ENCODE data around the gene GPR183. TPM values are rescaled to one million over a fixed set of nuclear protein-coding genes. Genes with fewer than 3 reads are reported as not detected.
A peak's percentile ranks its signal among the peaks of the same experiment; 100 is the strongest.

The GPR183 gene
- total RNA-seq, 1 donor from 2014 or later = 4.9 TPM

DNA sequence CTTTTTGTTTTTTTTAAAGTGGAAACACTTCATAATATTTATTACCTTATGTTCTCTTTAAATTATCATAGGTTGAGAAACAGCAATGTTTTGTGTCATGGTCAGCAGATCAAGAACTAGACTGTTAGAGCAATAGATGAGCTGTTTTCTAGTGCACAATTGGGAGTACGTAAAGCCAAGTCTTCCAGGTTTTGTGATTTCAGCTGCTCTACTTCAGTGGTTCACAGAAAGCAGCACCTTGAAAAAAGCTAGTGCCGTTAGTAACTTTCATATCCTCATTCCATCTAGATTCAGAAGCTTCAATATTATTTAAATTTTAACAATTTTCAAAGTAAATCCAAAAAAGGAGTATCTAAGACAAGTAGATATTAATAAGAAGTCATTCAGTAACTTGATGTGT lies 50.9 kb downstream of the GPR183 start:
- DNase-seq (ENCODE audit: low read depth) (no peak), FAIRE-seq (no peak)
- Mint-ChIP-seq H3K4me1 (ENCODE audit: low read depth, unreplicated experiment) (peaks cover 37% of the 10 kb centered on the region), H3K4me3 (ENCODE audit: unreplicated experiment) (peak overlapping the region; percentile 42), H3K36me3 (ENCODE audit: low read depth, unreplicated experiment) (peaks cover 14% of the 10 kb centered on the region), H3K9me3 (ENCODE audit: unreplicated experiment) (no peaks in the 10 kb centered on the region), H3K27ac (ENCODE audit: unreplicated experiment) (peak overlapping the region; percentile 90), H3K27me3 (ENCODE audit: low read depth, unreplicated experiment) (no peaks in the 10 kb centered on the region)
- TF ChIP-seq, protein P1, sequence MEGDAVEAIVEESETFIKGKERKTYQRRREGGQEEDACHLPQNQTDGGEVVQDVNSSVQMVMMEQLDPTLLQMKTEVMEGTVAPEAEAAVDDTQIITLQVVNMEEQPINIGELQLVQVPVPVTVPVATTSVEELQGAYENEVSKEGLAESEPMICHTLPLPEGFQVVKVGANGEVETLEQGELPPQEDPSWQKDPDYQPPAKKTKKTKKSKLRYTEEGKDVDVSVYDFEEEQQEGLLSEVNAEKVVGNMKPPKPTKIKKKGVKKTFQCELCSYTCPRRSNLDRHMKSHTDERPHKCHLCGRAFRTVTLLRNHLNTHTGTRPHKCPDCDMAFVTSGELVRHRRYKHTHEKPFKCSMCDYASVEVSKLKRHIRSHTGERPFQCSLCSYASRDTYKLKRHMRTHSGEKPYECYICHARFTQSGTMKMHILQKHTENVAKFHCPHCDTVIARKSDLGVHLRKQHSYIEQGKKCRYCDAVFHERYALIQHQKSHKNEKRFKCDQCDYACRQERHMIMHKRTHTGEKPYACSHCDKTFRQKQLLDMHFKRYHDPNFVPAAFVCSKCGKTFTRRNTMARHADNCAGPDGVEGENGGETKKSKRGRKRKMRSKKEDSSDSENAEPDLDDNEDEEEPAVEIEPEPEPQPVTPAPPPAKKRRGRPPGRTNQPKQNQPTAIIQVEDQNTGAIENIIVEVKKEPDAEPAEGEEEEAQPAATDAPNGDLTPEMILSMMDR (IDR thresholded peaks at IDR 0.05; ENCODE audit: insufficient read depth, low read depth, low read length) = no peak
- TF ChIP-seq EZH2 (IDR thresholded peaks at IDR 0.05; ENCODE audit: insufficient read depth, low read length) = no peak
- no peak overlapping the region for H3K27ac ChIP-seq (ENCODE audit: low read depth, low read length)
- no peak overlapping the region for H2AFZ ChIP-seq (ENCODE audit: low read depth, low read length)
- no peaks in the 10 kb centered on the region for H3K27me3 ChIP-seq (ENCODE audit: insufficient read depth, low read length)
- no peak overlapping the region for H3K4me2 ChIP-seq (ENCODE audit: low read length)
- H3K9ac ChIP-seq (ENCODE audit: low read length) = no peak overlapping the region
- no peaks in the 10 kb centered on the region for H3K9me3 ChIP-seq (ENCODE audit: insufficient read depth, low read depth, low read length)
- H3K79me2 ChIP-seq (ENCODE audit: insufficient read depth, low read length) = no peaks in the 10 kb centered on the region
- no peaks in the 10 kb centered on the region for H4K20me1 ChIP-seq (ENCODE audit: insufficient read depth, low read length)
- no peak overlapping the region for H3K4me3 ChIP-seq (ENCODE audit: insufficient read depth, low read depth, low read length)
- H3K36me3 ChIP-seq (ENCODE audit: insufficient read depth, low read length) = no peaks in the 10 kb centered on the region
- no peaks in the 10 kb centered on the region for H3K4me1 ChIP-seq (ENCODE audit: insufficient read depth, low read length)

DNA sequence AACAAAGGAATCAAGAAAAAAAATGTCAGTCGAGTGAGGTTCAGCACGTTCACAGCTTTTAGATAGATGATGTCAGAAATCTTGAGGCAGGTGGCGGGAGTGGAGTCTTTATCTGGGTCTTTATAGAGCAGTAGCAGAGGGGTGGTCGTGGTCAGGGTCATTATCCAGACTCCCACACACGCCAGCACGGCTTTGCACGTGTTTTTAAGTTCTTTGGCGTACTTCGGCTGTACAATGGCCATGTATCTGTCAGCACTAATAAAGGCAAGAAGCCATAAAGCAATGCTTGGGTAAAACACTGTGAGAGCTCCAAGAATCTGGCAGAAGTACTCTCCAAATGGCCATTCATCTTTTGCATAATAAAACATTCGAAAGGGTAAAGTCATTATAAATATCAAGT lies 51.9 kb downstream of the GPR183 start:
- peaks cover 14% of the 10 kb centered on the region for H3K36me3 Mint-ChIP-seq (ENCODE audit: low read depth, unreplicated experiment)
- Histone ChIP-seq H3K36me3 (ENCODE audit: insufficient read depth, low read length) (no peaks in the 10 kb centered on the region), H2AFZ (ENCODE audit: low read depth, low read length) (no peak overlapping the region), H3K4me2 (ENCODE audit: low read length) (no peak overlapping the region), H3K4me3 (ENCODE audit: insufficient read depth, low read depth, low read length) (no peak overlapping the region), H3K9ac (ENCODE audit: low read length) (no peak overlapping the region), H3K79me2 (ENCODE audit: insufficient read depth, low read length) (no peaks in the 10 kb centered on the region), H3K4me1 (ENCODE audit: insufficient read depth, low read length) (no peaks in the 10 kb centered on the region), H4K20me1 (ENCODE audit: insufficient read depth, low read length) (no peaks in the 10 kb centered on the region), H3K27me3 (ENCODE audit: insufficient read depth, low read length) (no peaks in the 10 kb centered on the region), H3K9me3 (ENCODE audit: insufficient read depth, low read depth, low read length) (no peaks in the 10 kb centered on the region), H3K27ac (ENCODE audit: low read depth, low read length) (no peak overlapping the region)
- H3K4me1 Mint-ChIP-seq (ENCODE audit: low read depth, unreplicated experiment) = peaks cover 35% of the 10 kb centered on the region
- DNase-seq (ENCODE audit: low read depth) (no peak), FAIRE-seq (no peak)
- TF ChIP-seq EZH2 (IDR thresholded peaks at IDR 0.05; ENCODE audit: insufficient read depth, low read length) = no peak
- TF ChIP-seq, protein P1 (IDR thresholded peaks at IDR 0.05; ENCODE audit: insufficient read depth, low read depth, low read length) = no peak
- H3K4me3 Mint-ChIP-seq (ENCODE audit: unreplicated experiment) = no peak overlapping the region
- H3K27ac Mint-ChIP-seq (ENCODE audit: unreplicated experiment) = peak overlapping the region; percentile 44
- no peaks in the 10 kb centered on the region for H3K27me3 Mint-ChIP-seq (ENCODE audit: low read depth, unreplicated experiment)
- no peaks in the 10 kb centered on the region for H3K9me3 Mint-ChIP-seq (ENCODE audit: unreplicated experiment)

DNA sequence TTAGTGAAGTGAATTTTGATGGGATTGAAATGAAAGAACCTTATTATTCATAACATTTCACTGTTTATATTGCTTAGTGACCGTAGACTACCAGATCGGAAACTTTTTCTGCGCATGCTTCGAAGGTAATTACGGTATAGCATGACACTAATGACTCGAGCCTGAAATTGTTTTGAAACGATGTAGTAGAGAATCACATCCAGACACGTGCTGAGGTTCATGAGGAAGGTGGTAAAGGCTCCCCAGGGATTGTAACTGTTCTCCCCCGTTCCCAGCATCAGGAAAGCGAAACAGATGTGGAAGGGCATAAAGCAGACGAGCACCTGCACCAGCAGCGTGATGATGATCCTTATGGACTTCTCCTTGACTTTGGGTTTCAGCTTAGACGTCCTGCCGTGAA lies 52.4 kb downstream of the GPR183 start:
- Mint-ChIP-seq H3K27ac (ENCODE audit: unreplicated experiment) (no peak overlapping the region), H3K36me3 (ENCODE audit: low read depth, unreplicated experiment) (peaks cover 14% of the 10 kb centered on the region), H3K9me3 (ENCODE audit: unreplicated experiment) (no peaks in the 10 kb centered on the region), H3K4me3 (ENCODE audit: unreplicated experiment) (no peak overlapping the region), H3K4me1 (ENCODE audit: low read depth, unreplicated experiment) (peaks cover 31% of the 10 kb centered on the region), H3K27me3 (ENCODE audit: low read depth, unreplicated experiment) (no peaks in the 10 kb centered on the region)
- no peaks in the 10 kb centered on the region for H3K36me3 ChIP-seq (ENCODE audit: insufficient read depth, low read length)
- H3K4me2 ChIP-seq (ENCODE audit: low read length) = no peak overlapping the region
- H3K27ac ChIP-seq (ENCODE audit: low read depth, low read length) = no peak overlapping the region
- no peaks in the 10 kb centered on the region for H3K4me1 ChIP-seq (ENCODE audit: insufficient read depth, low read length)
- no peaks in the 10 kb centered on the region for H4K20me1 ChIP-seq (ENCODE audit: insufficient read depth, low read length)
- DNase-seq (ENCODE audit: low read depth) (no peak), FAIRE-seq (no peak)
- H3K27me3 ChIP-seq (ENCODE audit: insufficient read depth, low read length) = no peaks in the 10 kb centered on the region
- no peaks in the 10 kb centered on the region for H3K79me2 ChIP-seq (ENCODE audit: insufficient read depth, low read length)
- H2AFZ ChIP-seq (ENCODE audit: low read depth, low read length) = no peak overlapping the region
- TF ChIP-seq, protein P1 (IDR thresholded peaks at IDR 0.05; ENCODE audit: insufficient read depth, low read depth, low read length) = no peak
- TF ChIP-seq EZH2 (IDR thresholded peaks at IDR 0.05; ENCODE audit: insufficient read depth, low read length) = no peak
- H3K9me3 ChIP-seq (ENCODE audit: insufficient read depth, low read depth, low read length) = no peaks in the 10 kb centered on the region
- no peak overlapping the region for H3K4me3 ChIP-seq (ENCODE audit: insufficient read depth, low read depth, low read length)
- H3K9ac ChIP-seq (ENCODE audit: low read length) = no peak overlapping the region
